Measurements from ENCODE around the gene MAP3K12.
"Not testable (repeated sequence)": the region's sequence is repeated elsewhere in the genome, so short reads cannot be mapped to it uniquely, and the experiment has no call there.

MAP3K12 gene, protein sequence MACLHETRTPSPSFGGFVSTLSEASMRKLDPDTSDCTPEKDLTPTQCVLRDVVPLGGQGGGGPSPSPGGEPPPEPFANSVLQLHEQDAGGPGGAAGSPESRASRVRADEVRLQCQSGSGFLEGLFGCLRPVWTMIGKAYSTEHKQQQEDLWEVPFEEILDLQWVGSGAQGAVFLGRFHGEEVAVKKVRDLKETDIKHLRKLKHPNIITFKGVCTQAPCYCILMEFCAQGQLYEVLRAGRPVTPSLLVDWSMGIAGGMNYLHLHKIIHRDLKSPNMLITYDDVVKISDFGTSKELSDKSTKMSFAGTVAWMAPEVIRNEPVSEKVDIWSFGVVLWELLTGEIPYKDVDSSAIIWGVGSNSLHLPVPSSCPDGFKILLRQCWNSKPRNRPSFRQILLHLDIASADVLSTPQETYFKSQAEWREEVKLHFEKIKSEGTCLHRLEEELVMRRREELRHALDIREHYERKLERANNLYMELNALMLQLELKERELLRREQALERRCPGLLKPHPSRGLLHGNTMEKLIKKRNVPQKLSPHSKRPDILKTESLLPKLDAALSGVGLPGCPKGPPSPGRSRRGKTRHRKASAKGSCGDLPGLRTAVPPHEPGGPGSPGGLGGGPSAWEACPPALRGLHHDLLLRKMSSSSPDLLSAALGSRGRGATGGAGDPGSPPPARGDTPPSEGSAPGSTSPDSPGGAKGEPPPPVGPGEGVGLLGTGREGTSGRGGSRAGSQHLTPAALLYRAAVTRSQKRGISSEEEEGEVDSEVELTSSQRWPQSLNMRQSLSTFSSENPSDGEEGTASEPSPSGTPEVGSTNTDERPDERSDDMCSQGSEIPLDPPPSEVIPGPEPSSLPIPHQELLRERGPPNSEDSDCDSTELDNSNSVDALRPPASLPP

DNA sequence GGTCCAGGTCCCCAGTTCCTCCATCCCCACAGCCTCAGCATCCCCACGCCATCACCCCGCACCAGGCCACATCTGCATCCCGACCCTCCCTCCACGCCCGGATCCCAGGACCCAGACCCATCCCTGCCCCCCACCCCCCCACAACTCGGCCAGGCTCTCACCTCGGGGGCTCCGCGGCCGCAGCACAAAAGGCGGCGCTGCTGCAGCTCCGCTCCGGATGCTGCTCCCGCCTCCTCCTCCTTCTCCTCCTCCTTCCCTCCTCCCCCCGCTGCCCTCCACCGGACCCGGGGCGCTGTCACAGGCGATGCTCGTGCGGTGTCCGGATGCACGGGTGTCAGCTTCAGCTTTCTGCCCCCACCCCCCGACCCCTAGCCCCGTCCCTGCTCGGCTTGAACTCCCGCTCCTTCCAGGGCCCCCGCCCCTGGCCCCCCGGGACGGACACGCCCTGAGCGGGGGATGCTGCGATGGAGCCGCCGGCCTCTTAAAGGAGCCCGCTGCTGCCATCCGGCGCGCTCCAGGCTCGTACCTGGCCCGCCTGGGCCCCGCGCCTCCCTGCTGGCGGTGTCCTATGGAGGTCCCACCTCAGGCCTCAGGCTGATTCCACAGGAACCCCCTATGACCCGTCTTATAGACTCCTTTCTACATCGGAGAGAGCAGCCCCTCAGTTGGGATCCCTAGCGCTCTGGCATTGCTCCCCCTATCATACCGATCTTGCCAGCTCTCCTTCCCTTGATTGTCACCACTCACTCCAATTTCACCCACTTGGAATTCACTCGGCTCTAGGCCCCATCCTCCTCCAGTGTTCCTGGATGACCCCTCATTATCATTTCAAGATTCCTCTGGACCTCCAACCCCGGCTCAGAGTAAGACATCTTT, at the start of gene MAP3K12:
Gene MAP3K12, minus strand, starts transcription at position 193 of the 876 bp plus-strand sequence. CDS start 12,067 bp downstream, outside the sequence.
- peak within 1 kb of the TSS; percentile 56 for H3K4me3 ChIP-seq (ENCODE audit: low read depth, low read length)
- in situ Hi-C loops (cut with HindIII; ENCODE audit: low sequenced_read_pairs) = no loop called here
- TF ChIP-seq, protein P1, sequence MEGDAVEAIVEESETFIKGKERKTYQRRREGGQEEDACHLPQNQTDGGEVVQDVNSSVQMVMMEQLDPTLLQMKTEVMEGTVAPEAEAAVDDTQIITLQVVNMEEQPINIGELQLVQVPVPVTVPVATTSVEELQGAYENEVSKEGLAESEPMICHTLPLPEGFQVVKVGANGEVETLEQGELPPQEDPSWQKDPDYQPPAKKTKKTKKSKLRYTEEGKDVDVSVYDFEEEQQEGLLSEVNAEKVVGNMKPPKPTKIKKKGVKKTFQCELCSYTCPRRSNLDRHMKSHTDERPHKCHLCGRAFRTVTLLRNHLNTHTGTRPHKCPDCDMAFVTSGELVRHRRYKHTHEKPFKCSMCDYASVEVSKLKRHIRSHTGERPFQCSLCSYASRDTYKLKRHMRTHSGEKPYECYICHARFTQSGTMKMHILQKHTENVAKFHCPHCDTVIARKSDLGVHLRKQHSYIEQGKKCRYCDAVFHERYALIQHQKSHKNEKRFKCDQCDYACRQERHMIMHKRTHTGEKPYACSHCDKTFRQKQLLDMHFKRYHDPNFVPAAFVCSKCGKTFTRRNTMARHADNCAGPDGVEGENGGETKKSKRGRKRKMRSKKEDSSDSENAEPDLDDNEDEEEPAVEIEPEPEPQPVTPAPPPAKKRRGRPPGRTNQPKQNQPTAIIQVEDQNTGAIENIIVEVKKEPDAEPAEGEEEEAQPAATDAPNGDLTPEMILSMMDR (IDR thresholded peaks at IDR 0.05; ENCODE audit: low read depth, low read length, missing control alignments) = peak; percentile 10
- DNase-seq (ENCODE audit: low read depth) = no peak

DNA sequence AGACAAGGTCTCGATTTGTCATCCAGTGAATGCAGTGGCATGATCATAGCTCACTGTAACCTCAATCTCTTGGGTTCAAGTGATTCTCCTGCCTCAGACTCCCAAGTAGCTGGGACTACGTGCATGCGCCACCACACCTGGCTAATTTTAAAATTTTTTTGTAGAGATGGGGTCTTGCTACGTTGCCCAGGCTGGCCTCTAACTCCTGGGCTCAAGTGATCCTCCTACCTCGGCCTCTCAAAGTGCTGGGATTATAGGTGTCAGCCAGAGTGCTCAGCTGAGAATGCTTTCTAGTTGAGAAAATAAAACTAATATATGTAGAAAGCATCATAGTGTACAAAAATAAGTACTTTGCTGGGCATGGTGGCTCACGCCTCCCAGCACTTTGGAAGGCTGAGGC, 49.1 kb upstream of the MAP3K12 start:
- H3K4me3 ChIP-seq (ENCODE audit: low read depth, low read length); DNase-seq (ENCODE audit: low read depth); in situ Hi-C loops (cut with HindIII; ENCODE audit: low sequenced_read_pairs): not testable (repeated sequence)

DNA sequence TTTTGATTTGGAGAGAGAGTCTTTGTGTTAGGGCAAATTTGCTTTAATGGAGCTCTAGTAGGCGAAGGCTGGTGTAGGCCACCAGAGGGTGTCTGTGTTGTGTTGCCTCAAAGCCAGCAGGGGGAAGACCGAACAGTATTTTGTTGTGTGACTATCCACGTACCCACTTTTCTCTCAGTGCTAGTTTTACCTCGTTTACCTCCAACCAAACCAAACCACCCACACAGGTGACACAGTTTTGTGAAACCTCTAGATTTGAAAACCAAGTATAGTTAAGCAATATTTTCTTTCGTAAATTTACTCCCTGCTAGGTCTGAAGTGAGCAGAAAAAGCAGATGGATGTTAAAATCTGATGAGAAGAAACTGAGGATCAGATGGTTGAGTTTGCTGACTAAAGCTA, 44.3 kb upstream of the MAP3K12 start:
- H3K4me3 ChIP-seq (ENCODE audit: low read depth, low read length) = no peak overlapping the region
- in situ Hi-C loops (cut with HindIII; ENCODE audit: low sequenced_read_pairs) = no loop called here
- peak; percentile 63 for DNase-seq (ENCODE audit: low read depth)

GRCh38 chr12:53539526-53539925, 40.3 kb upstream of the MAP3K12 start:
- in situ Hi-C loops (cut with HindIII; ENCODE audit: low sequenced_read_pairs) = no loop called here
- TF ChIP-seq, protein P1 (IDR thresholded peaks at IDR 0.05; ENCODE audit: low read depth, low read length, missing control alignments) = no peak

More for the DNA sequence above, 44.3 kb upstream of the MAP3K12 start:
- TF ChIP-seq, protein P1 (IDR thresholded peaks at IDR 0.05; ENCODE audit: low read depth, low read length, missing control alignments) = peak; percentile 96

DNA sequence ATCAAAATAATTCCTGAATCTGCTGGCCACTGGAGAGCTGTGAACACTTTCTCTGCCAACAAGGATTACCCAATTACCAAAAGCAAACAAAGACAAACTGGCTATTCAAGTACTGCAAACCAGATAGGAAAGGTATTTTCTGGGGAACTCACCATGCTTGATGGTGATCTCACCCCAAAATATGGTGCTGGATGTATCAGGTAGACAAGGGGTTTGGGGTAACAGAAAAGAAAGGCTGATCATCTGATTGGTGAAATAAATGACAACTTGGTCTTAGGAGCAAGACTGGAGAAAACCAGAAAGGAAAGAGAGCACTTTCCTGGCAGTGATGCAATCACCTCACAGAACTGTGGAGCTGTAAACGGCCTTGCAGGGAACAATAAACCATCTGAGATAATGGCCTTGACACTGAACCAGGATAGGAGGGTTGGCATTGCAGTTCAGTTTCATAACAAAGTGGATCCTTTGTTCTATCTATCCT, 39.0 kb upstream of the MAP3K12 start:
- no peak overlapping the region for H3K4me3 ChIP-seq (ENCODE audit: low read depth, low read length)
- TF ChIP-seq, protein P1 (IDR thresholded peaks at IDR 0.05; ENCODE audit: low read depth, low read length, missing control alignments) = no peak
- in situ Hi-C loops (cut with HindIII; ENCODE audit: low sequenced_read_pairs) = no loop called here
- DNase-seq (ENCODE audit: low read depth) = no peak

More at GRCh38 chr12:53539526-53539925, 40.3 kb upstream of the MAP3K12 start:
- H3K4me3 ChIP-seq (ENCODE audit: low read depth, low read length) = no peak overlapping the region
- no peak for DNase-seq (ENCODE audit: low read depth)

GRCh38 chr12:53536962-53537361, 37.7 kb upstream of the MAP3K12 start:
- in situ Hi-C loops (cut with HindIII; ENCODE audit: low sequenced_read_pairs) = no loop called here
- TF ChIP-seq, protein P1 (IDR thresholded peaks at IDR 0.05; ENCODE audit: low read depth, low read length, missing control alignments) = no peak
- no peak for DNase-seq (ENCODE audit: low read depth)
- H3K4me3 ChIP-seq (ENCODE audit: low read depth, low read length) = no peak overlapping the region
